Osteocyte (in vitro differentiated cells): Measurements from ENCODE around the gene RASGEF1C. TPM values are rescaled to one million over a fixed set of nuclear protein-coding genes. Genes with fewer than 3 reads are reported as not detected.

Source experiments
- DNase-seq: peaks from one replicate; pipeline ENCODE4 v3.0.0; 2021; ENCODE audit warnings: mixed read lengths; ENCODE audit not compliant: unreplicated experiment; ENCODE audit errors: extremely low spot score
- H3K27ac Mint-ChIP-seq: one replicate; pipeline ENCODE4 v1.8.0; 2021; ENCODE audit warnings: mild to moderate bottlenecking, mixed read lengths; ENCODE audit not compliant: unreplicated experiment
- H3K27me3 Mint-ChIP-seq: one replicate; pipeline ENCODE4 v1.8.0; 2021; ENCODE audit warnings: mixed read lengths; ENCODE audit not compliant: unreplicated experiment
- H3K36me3 Mint-ChIP-seq: one replicate; pipeline ENCODE4 v1.8.0; 2021; ENCODE audit warnings: mixed read lengths; ENCODE audit not compliant: unreplicated experiment
- H3K4me1 Mint-ChIP-seq: one replicate; pipeline ENCODE4 v1.8.0; 2021; ENCODE audit warnings: mixed read lengths; ENCODE audit not compliant: unreplicated experiment
- H3K4me3 Mint-ChIP-seq: one replicate; pipeline ENCODE4 v1.8.0; 2021; ENCODE audit warnings: mild to moderate bottlenecking, moderate library complexity, mixed read lengths; ENCODE audit not compliant: unreplicated experiment
- H3K9me3 Mint-ChIP-seq: one replicate; pipeline ENCODE4 v1.8.0; 2021; ENCODE audit warnings: mixed read lengths; ENCODE audit not compliant: unreplicated experiment
- CTCF ChIP-seq: fragments of 200-600 bp; sonication (generic); IDR thresholded peaks from 2 replicates; pipeline ENCODE4 v1.5.0; 2021; ENCODE audit warnings: antibody characterized with exemption, mild to moderate bottlenecking, moderate library complexity
- total RNA-seq: library from RNA; stranded (reverse); gene quantifications from 2 replicates; pipeline ENCODE4 v1.2.1, GENCODE V29; 2021

RASGEF1C gene
- total RNA-seq, 1 donor from 2014 or later = not detected

- no peaks in the 10 kb centered on the region for H3K36me3 Mint-ChIP-seq
- no peak overlapping the region for H3K27ac Mint-ChIP-seq
- H3K27me3 Mint-ChIP-seq = peaks cover 13% of the 10 kb centered on the region
- H3K9me3 Mint-ChIP-seq = no peaks in the 10 kb centered on the region
- H3K4me3 Mint-ChIP-seq = no peak overlapping the region
- DNase-seq = no peak
- H3K4me1 Mint-ChIP-seq = peaks cover under 1% of the 10 kb centered on the region
- TF ChIP-seq CTCF = no peak
Observed at GRCh38 chr5:180084638-180085561, 124.1 kb downstream of the RASGEF1C start.

GRCh38 chr5:180083529-180084060 is 125.4 kb downstream of the RASGEF1C start:
- TF ChIP-seq CTCF = no peak
- DNase-seq = no peak
- Mint-ChIP-seq H3K9me3 (no peaks in the 10 kb centered on the region), H3K27ac (no peak overlapping the region), H3K36me3 (no peaks in the 10 kb centered on the region), H3K27me3 (peaks cover 21% of the 10 kb centered on the region), H3K4me3 (no peak overlapping the region), H3K4me1 (no peaks in the 10 kb centered on the region)

GRCh38 chr5:180082633-180083420 is 126.2 kb downstream of the RASGEF1C start:
- H3K4me3 Mint-ChIP-seq = no peak overlapping the region
- TF ChIP-seq CTCF = no peak
- no peak for DNase-seq
- no peaks in the 10 kb centered on the region for H3K36me3 Mint-ChIP-seq
- H3K9me3 Mint-ChIP-seq = no peaks in the 10 kb centered on the region
- no peaks in the 10 kb centered on the region for H3K4me1 Mint-ChIP-seq
- H3K27ac Mint-ChIP-seq = no peak overlapping the region
- peaks cover 21% of the 10 kb centered on the region for H3K27me3 Mint-ChIP-seq

GRCh38 chr5:180081481-180081880 is 127.5 kb downstream of the RASGEF1C start:
- Mint-ChIP-seq H3K4me3 (no peak overlapping the region), H3K4me1 (no peaks in the 10 kb centered on the region), H3K27me3 (peaks cover 21% of the 10 kb centered on the region), H3K27ac (no peak overlapping the region), H3K36me3 (no peaks in the 10 kb centered on the region), H3K9me3 (no peaks in the 10 kb centered on the region)
- no peak for TF ChIP-seq CTCF
- DNase-seq = no peak
